Nephron (organoid): ENCODE measurements around the gene AHSP.

Experiments
- H3K27ac Mint-ChIP-seq, 3 experiments: 2 replicates each; pipeline ENCODE4 v1.8.0; 2020; ENCODE audit warnings: mixed read lengths in 3 of 3, mild to moderate bottlenecking in 2 of 3, moderate library complexity in 1 of 3
- H3K27me3 Mint-ChIP-seq: 2 replicates; pipeline ENCODE4 v1.8.0; 2021; ENCODE audit warnings: low read depth, mild to moderate bottlenecking, moderate library complexity, mixed read lengths
- H3K36me3 Mint-ChIP-seq: 2 replicates; pipeline ENCODE4 v1.8.0; 2020; ENCODE audit warnings: low read depth, mixed read lengths
- H3K4me1 Mint-ChIP-seq: 2 replicates; pipeline ENCODE4 v1.8.0; 2020; ENCODE audit warnings: mixed read lengths
- H3K4me3 Mint-ChIP-seq, 3 experiments: 2 replicates each; pipeline ENCODE4 v1.8.0; 2020; ENCODE audit warnings: mild to moderate bottlenecking in 3 of 3, mixed read lengths in 3 of 3, moderate library complexity in 2 of 3
- H3K9me3 Mint-ChIP-seq: 2 replicates; pipeline ENCODE4 v1.8.0; 2020; ENCODE audit warnings: mixed read lengths
- TF ChIP-seq, protein P1 (sequence below), 3 experiments: fragments of 200-600 bp; sonication (generic); IDR thresholded peaks; one replicate each; pipeline ENCODE4 v1.5.0; 2021; ENCODE audit warnings: antibody characterized with exemption in 3 of 3; ENCODE audit not compliant: unreplicated experiment in 3 of 3

AHSP gene

DNA sequence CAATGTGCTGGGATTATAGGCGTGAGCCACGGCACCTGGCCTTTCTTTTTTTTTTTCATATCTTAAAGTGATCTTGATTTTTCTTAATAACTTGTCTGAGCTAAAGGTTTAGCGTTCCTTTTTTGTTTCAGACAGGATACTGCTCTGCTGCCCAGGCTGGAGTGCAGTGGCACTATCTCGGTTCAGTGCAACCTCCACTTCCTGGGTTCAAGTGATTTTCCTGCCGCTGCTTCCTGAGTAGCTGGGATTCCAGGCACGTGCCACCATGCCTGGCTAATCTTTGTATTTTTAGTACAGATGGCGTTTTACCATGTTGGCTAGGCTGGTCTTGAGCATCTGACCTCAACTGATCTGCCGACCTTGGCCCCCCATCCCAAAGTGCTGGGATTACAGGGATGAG, 23.5 kb upstream of the AHSP start:
- Mint-ChIP-seq H3K4me1 (peaks cover 17% of the 10 kb centered on the region), H3K9me3 (no peaks in the 10 kb centered on the region), H3K4me3 (no peak overlapping the region), H3K36me3 (peaks cover 9% of the 10 kb centered on the region), H3K27me3 (no peaks in the 10 kb centered on the region), H3K27ac (no peak overlapping the region)
- TF ChIP-seq, protein P1, sequence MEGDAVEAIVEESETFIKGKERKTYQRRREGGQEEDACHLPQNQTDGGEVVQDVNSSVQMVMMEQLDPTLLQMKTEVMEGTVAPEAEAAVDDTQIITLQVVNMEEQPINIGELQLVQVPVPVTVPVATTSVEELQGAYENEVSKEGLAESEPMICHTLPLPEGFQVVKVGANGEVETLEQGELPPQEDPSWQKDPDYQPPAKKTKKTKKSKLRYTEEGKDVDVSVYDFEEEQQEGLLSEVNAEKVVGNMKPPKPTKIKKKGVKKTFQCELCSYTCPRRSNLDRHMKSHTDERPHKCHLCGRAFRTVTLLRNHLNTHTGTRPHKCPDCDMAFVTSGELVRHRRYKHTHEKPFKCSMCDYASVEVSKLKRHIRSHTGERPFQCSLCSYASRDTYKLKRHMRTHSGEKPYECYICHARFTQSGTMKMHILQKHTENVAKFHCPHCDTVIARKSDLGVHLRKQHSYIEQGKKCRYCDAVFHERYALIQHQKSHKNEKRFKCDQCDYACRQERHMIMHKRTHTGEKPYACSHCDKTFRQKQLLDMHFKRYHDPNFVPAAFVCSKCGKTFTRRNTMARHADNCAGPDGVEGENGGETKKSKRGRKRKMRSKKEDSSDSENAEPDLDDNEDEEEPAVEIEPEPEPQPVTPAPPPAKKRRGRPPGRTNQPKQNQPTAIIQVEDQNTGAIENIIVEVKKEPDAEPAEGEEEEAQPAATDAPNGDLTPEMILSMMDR (IDR thresholded peaks at IDR 0.05; ENCODE audit: unreplicated experiment in 3 of 3): no peak

GRCh38 chr16:31505483-31505882, 22.2 kb upstream of the AHSP start:
- Mint-ChIP-seq H3K9me3 (no peaks in the 10 kb centered on the region), H3K4me3 (peak overlapping the region in 2 of 3 experiments; percentile 51 to 68), H3K27me3 (no peaks in the 10 kb centered on the region), H3K4me1 (peaks cover 20% of the 10 kb centered on the region), H3K36me3 (peaks cover 4% of the 10 kb centered on the region), H3K27ac (peak overlapping the region in 1 of 3 experiments; percentile 29)
- TF ChIP-seq, protein P1 (IDR thresholded peaks at IDR 0.05; ENCODE audit: unreplicated experiment in 3 of 3): no peak

GRCh38 chr16:31507617-31507928, 20.1 kb upstream of the AHSP start:
- peaks cover 4% of the 10 kb centered on the region for H3K36me3 Mint-ChIP-seq
- H3K4me3 Mint-ChIP-seq: peak overlapping the region; percentile 92 to 99 (median 94)
- TF ChIP-seq, protein P1 (IDR thresholded peaks at IDR 0.05; ENCODE audit: unreplicated experiment in 3 of 3): no peak

GRCh38 chr16:31507929-31508705, 19.6 kb upstream of the AHSP start, which contains the start of gene RUSF1:
Gene RUSF1, minus strand, starts transcription at chr16:31508391. Its CDS starts 18 bp downstream, at chr16:31508373.
- H3K27me3 Mint-ChIP-seq: no peaks in the 10 kb centered on the region
- peak within 1 kb of the TSS; percentile 92 to 99 (median 94) for H3K4me3 Mint-ChIP-seq
- peaks cover 4% of the 10 kb centered on the region for H3K36me3 Mint-ChIP-seq
- H3K4me1 Mint-ChIP-seq: peaks cover 20% of the 10 kb centered on the region
- H3K9me3 Mint-ChIP-seq: no peaks in the 10 kb centered on the region
- TF ChIP-seq, protein P1 (IDR thresholded peaks at IDR 0.05; ENCODE audit: unreplicated experiment in 3 of 3): no peak
- peak within 1 kb of the TSS; percentile 100 for H3K27ac Mint-ChIP-seq

More at GRCh38 chr16:31507617-31507928, 20.1 kb upstream of the AHSP start:
- H3K4me1 Mint-ChIP-seq: peaks cover 20% of the 10 kb centered on the region
- peak overlapping the region; percentile 97 to 100 (median 100) for H3K27ac Mint-ChIP-seq
- H3K9me3 Mint-ChIP-seq: no peaks in the 10 kb centered on the region
- H3K27me3 Mint-ChIP-seq: no peaks in the 10 kb centered on the region

DNA sequence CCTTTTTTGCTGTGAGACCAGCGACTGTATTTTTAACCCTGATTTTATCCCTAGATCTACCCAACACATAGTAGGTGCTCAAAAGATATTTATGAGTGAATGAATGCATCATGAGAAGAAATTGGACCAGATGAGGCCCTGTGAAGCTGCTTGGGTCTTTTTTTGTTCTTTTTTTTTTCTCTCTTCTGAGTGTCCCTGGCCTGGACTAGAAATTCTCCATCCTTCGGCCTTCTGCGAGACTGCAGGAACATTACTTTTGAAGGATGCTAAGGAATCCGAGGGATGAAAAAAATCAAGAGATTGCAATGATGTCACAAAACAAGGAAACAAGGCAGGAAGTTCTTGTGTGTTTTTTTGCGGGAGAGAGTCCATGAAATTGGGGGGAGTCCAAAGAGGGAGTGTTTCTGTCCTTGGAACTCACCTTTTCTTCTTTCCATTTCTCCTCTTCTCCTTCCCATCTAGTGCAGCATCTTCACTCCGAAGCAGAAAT, 18.9 kb upstream of the AHSP start:
- Mint-ChIP-seq H3K4me3 (peak overlapping the region; percentile 92 to 99 (median 94)), H3K4me1 (peaks cover 20% of the 10 kb centered on the region), H3K9me3 (no peaks in the 10 kb centered on the region), H3K27ac (peak overlapping the region; percentile 100), H3K36me3 (peaks cover 4% of the 10 kb centered on the region), H3K27me3 (no peaks in the 10 kb centered on the region)
- TF ChIP-seq, protein P1 (IDR thresholded peaks at IDR 0.05; ENCODE audit: unreplicated experiment in 3 of 3): no peak
